HK-2 (cell line): ENCODE data around the gene SLC25A34.

Experiments used
- DNase-seq: peaks from one replicate; pipeline ENCODE4 v3.0.0-alpha.2; 2018; ENCODE audit not compliant: unreplicated experiment

SLC25A34 gene

GRCh38 chr1:15733218-15733725 lies 2.8 kb upstream of the SLC25A34 start:
- DNase-seq = no peak

- DNase-seq = no peak
These were observed 2.3 kb upstream of the SLC25A34 start for GRCh38 chr1:15733726-15734226.

- no peak for DNase-seq
These were observed 1.8 kb upstream of the SLC25A34 start for GRCh38 chr1:15734296-15734695.

GRCh38 chr1:15734901-15735300 lies 1.2 kb upstream of the SLC25A34 start:
- DNase-seq = no peak

- no peak for DNase-seq
These were observed 587 bp upstream of the SLC25A34 start for GRCh38 chr1:15735304-15736037.

- DNase-seq = no peak
These were observed 819 bp downstream of the SLC25A34 start for GRCh38 chr1:15736892-15737261.

- DNase-seq = no peak
These were observed 1.6 kb downstream of the SLC25A34 start for GRCh38 chr1:15737324-15738319.

GRCh38 chr1:15738416-15739113 lies 2.5 kb downstream of the SLC25A34 start:
- no peak for DNase-seq

- no peak for DNase-seq
These were observed 3.2 kb downstream of the SLC25A34 start for GRCh38 chr1:15739259-15739658.

GRCh38 chr1:15739745-15740144 lies 3.7 kb downstream of the SLC25A34 start:
- no peak for DNase-seq

GRCh38 chr1:15740924-15741850 lies 5.1 kb downstream of the SLC25A34 start:
- peak; percentile 84 for DNase-seq

GRCh38 chr1:15742339-15742801 lies 6.3 kb downstream of the SLC25A34 start, which contains the start of gene TMEM82:
Gene TMEM82 (plus strand): TSS chr1:15742499. CDS start chr1:15742560, 61 bp downstream.
- no peak for DNase-seq

- DNase-seq = no peak
These were observed 8.1 kb downstream of the SLC25A34 start for GRCh38 chr1:15744122-15744679.

- DNase-seq = no peak
These were observed 11.3 kb downstream of the SLC25A34 start for GRCh38 chr1:15747378-15747777.

- DNase-seq = no peak
These were observed 12.2 kb downstream of the SLC25A34 start for GRCh38 chr1:15748264-15748663.

GRCh38 chr1:15748690-15749398 lies 12.8 kb downstream of the SLC25A34 start:
- no peak for DNase-seq

GRCh38 chr1:15749399-15750291 lies 13.6 kb downstream of the SLC25A34 start:
- DNase-seq = no peak

GRCh38 chr1:15750924-15751323 lies 14.9 kb downstream of the SLC25A34 start:
- DNase-seq = no peak
